Endothelial cell of umbilical vein (primary cell): ENCODE measurements around the gene TMEM164. TPM values are rescaled to one million over a fixed set of nuclear protein-coding genes. Genes with fewer than 3 reads are reported as not detected.

Experiments used
- BruUV-seq: library from RNA; stranded (reverse); fragments of 400-500 nt; replicated peaks from 2 replicates; lab custom pipeline; 2021; lab: Mats Ljungman, UMichigan
- CTCF ChIA-PET: fragments of 300-600, 350-600 bp; sonication (Branson Sonifier 250); formaldehyde crosslinking; loops from one replicate; lab custom pipeline; 2021; ENCODE audit warnings: antibody characterized with exemption, inconsistent platforms; lab: Charles Lee
- POLR2A ChIA-PET: fragments of 300-600, 350-600 bp; sonication (Branson Sonifier 250); formaldehyde crosslinking; loops from one replicate; lab custom pipeline; 2021; ENCODE audit warnings: antibody characterized with exemption, inconsistent platforms; lab: Charles Lee
- DNase-seq: peaks from one replicate; pipeline ENCODE4 v3.0.0-alpha.2; 2011; ENCODE audit warnings: low read depth, low spot score
- FAIRE-seq: peaks from 2 replicates; lab custom pipeline; 2011; peaks lifted over from hg19 to GRCh38; lab: Jason Lieb, UNC
- H2AFZ ChIP-seq: 2 replicates; pipeline ENCODE4 v1.6.0; 2012; ENCODE audit warnings: low read depth, low read length, control low read depth, inconsistent platforms
- H3K27ac ChIP-seq: 2 replicates; pipeline ENCODE4 v1.5.1; 2011; ENCODE audit warnings: low read depth, mild to moderate bottlenecking, control low read depth, low read length, moderate library complexity; ENCODE audit not compliant: insufficient read depth
- H3K27me3 ChIP-seq, 2 experiments: 2 replicates each; pipeline versions ENCODE4 v1.6.0 to v1.6.1; 2011; ENCODE audit warnings: low read length in 2 of 2, mixed read lengths in 1 of 2; ENCODE audit not compliant: control insufficient read depth in 2 of 2, insufficient read depth in 2 of 2
- H3K36me3 ChIP-seq, 2 experiments: 2 replicates in 1 of 2; 3 replicates in 1 of 2; pipeline ENCODE4 v1.5.1; 2011; ENCODE audit warnings: low read length in 2 of 2, mild to moderate bottlenecking in 1 of 2, moderate library complexity in 1 of 2; ENCODE audit not compliant: control insufficient read depth in 2 of 2, insufficient read depth in 2 of 2; ENCODE audit errors: extremely low read depth in 1 of 2
- H3K4me1 ChIP-seq: 3 replicates; pipeline ENCODE4 v1.5.1; 2011; ENCODE audit warnings: mild to moderate bottlenecking, low read length; ENCODE audit not compliant: control insufficient read depth, insufficient read depth; ENCODE audit errors: extremely low read depth
- H3K4me2 ChIP-seq: 2 replicates; pipeline ENCODE4 v1.6.1; 2011; ENCODE audit warnings: low read length, control low read depth, mixed read lengths; ENCODE audit not compliant: insufficient read depth
- H3K4me3 ChIP-seq, 3 experiments: fragments of 200-600 bp in 1 of 3; sonication (generic), shearing (Covaris generic) in 1 of 3; replicated peaks in 1 of 3; 2 replicates each; pipeline ENCODE4 v1.5.1; 2011 to 2016; ENCODE audit warnings: control low read depth in 3 of 3, low read length in 3 of 3, mild to moderate bottlenecking in 2 of 3, inconsistent platforms in 1 of 3, low read depth in 1 of 3, moderate library complexity in 1 of 3; ENCODE audit not compliant: insufficient read depth in 1 of 3
- H3K79me2 ChIP-seq: 2 replicates; pipeline ENCODE4 v1.6.0; 2012; ENCODE audit warnings: low read length, inconsistent platforms; ENCODE audit not compliant: control insufficient read depth, insufficient read depth
- H3K9ac ChIP-seq: replicated peaks from 2 replicates; pipeline ENCODE3; 2011; ENCODE audit warnings: low read length, control low read depth; ENCODE audit not compliant: insufficient read depth; ENCODE audit errors: extremely low read depth
- H3K9me1 ChIP-seq: replicated peaks from 3 replicates; pipeline ENCODE4 v1.6.0; 2011; ENCODE audit warnings: mild to moderate bottlenecking, low read length; ENCODE audit not compliant: control insufficient read depth, insufficient read depth; ENCODE audit errors: extremely low read depth
- H3K9me3 ChIP-seq: replicated peaks from 2 replicates; pipeline ENCODE4 v1.5.1; 2012; ENCODE audit warnings: low read length, inconsistent platforms; ENCODE audit not compliant: control insufficient read depth, insufficient read depth
- H4K20me1 ChIP-seq: replicated peaks from 2 replicates; pipeline ENCODE3; 2011; ENCODE audit warnings: mild to moderate bottlenecking, low read length; ENCODE audit not compliant: control insufficient read depth, insufficient read depth; ENCODE audit errors: extremely low read depth
- EZH2 ChIP-seq: IDR thresholded peaks from 2 replicates; pipeline ENCODE4 v1.6.1; 2012; ENCODE audit warnings: borderline replicate concordance, low read depth, mild to moderate bottlenecking, moderate library complexity, low read length, inconsistent platforms; ENCODE audit not compliant: severe bottlenecking
- FOS ChIP-seq: IDR thresholded peaks from 2 replicates; pipeline ENCODE4 v1.6.1; 2011; ENCODE audit warnings: mild to moderate bottlenecking, low read length, moderate library complexity, borderline replicate concordance; ENCODE audit not compliant: insufficient read depth
- GATA2 ChIP-seq: IDR thresholded peaks from 2 replicates; pipeline ENCODE4 v1.7.0; 2011; ENCODE audit warnings: low read depth, mild to moderate bottlenecking, moderate library complexity, mixed read lengths, low read length; ENCODE audit not compliant: insufficient read length, insufficient read depth
- JUN ChIP-seq: IDR thresholded peaks from 2 replicates; pipeline ENCODE4 v1.6.1; 2011; ENCODE audit warnings: borderline replicate concordance, low read depth; ENCODE audit not compliant: insufficient read length, insufficient read depth
- MYC ChIP-seq: IDR thresholded peaks from one replicate; pipeline ENCODE4 v1.6.1; 2011; ENCODE audit warnings: mild to moderate bottlenecking, low read depth, low read length
- POLR2A ChIP-seq: IDR thresholded peaks from 2 replicates; pipeline ENCODE4 v1.6.1; 2012; ENCODE audit warnings: low read depth, mild to moderate bottlenecking, control low read depth, low read length
- POLR2AphosphoS5 ChIP-seq: IDR thresholded peaks from 2 replicates; pipeline ENCODE4 v1.6.1; 2012; ENCODE audit warnings: low read depth, mild to moderate bottlenecking, control low read depth, low read length, moderate library complexity; ENCODE audit not compliant: insufficient read depth
- dilution Hi-C: fragments of 300-500 bp; cut with MboI; formaldehyde crosslinking; loops from one replicate; pipeline ENCODE4 v1.15.0; 2019; ENCODE audit warnings: low sequenced_read_pairs; ENCODE audit not compliant: extremely low pct_ligation_motif_present
- intact Hi-C: fragments of 100-400 bp; cut with micrococcal nuclease; formaldehyde crosslinking; loops from one replicate; pipeline ENCODE4 v1.10.0; 2022
- polyA plus RNA-seq, 4 experiments: library from polyadenylated mRNA; depleted of rRNA in 3 of 4; stranded (reverse) in 3 of 4; unstranded in 1 of 4; fragments of >200 nt; gene quantifications; 2 replicates each; pipeline versions ENCODE4 v1.2.1 to v1.2.3, GENCODE V29; 2011 to 2012; ENCODE audit warnings: missing spikeins in 1 of 4
- total RNA-seq: library from RNA; stranded (reverse); gene quantifications from 2 replicates; pipeline ENCODE4 v1.2.3, GENCODE V29; 2021
- TF ChIP-seq, protein P1 (sequence below): IDR thresholded peaks from 2 replicates; pipeline ENCODE4 v1.6.1; 2011; ENCODE audit not compliant: insufficient read depth, insufficient read length
- TF ChIP-seq, protein P2 (sequence below), 2 donors: IDR thresholded peaks; 1 replicate in 1 of 2; 2 replicates in 1 of 2; pipeline ENCODE4 v1.5.1; 2011; ENCODE audit warnings: low read length in 2 of 2, mild to moderate bottlenecking in 2 of 2, moderate library complexity in 2 of 2, control low read depth in 1 of 2, inconsistent platforms in 1 of 2, low read depth in 1 of 2; ENCODE audit not compliant: insufficient read depth in 1 of 2; ENCODE audit errors: extremely low read depth in 1 of 2

Gene TMEM164
- total and polyA plus RNA-seq, 2 donors (not counting 3 experiments of a cell fraction or from before 2014, with no cell fraction given): 12.8 to 22.2 TPM

DNA sequence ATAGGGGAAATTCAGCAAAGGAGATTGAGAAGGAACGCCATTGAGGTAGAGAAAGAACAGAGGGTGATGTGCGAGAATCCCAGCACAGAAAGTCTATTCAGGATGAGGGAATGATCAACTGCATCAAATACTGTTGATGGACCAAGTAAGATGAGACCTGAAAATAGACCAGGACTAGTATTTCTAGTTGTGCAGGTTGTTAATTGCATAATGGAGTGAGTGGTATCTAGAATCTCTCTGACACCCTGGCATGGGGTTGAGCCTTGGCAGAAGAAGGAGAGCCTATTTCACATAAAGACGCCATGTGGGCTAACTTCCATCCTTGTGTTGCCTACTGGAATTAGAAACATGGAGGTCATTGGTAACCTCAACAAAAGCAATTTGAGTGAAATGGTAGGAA is 135.6 kb downstream of the TMEM164 start:
- DNase-seq: no peak
- dilution Hi-C loops: no loop called here
- intact Hi-C loops: no loop called here
- H3K4me2 ChIP-seq: no peak overlapping the region
- H3K27ac ChIP-seq: no peak overlapping the region
- no peaks in the 10 kb centered on the region for H3K79me2 ChIP-seq
- no peaks in the 10 kb centered on the region for H4K20me1 ChIP-seq
- BruUV-seq: no TSS peak
- POLR2A ChIA-PET: no interaction called here
- H3K27me3 ChIP-seq: no peaks in the 10 kb centered on the region
- no peaks in the 10 kb centered on the region for H3K36me3 ChIP-seq
- no peak overlapping the region for H2AFZ ChIP-seq
- no peaks in the 10 kb centered on the region for H3K9me1 ChIP-seq
- H3K4me1 ChIP-seq: no peaks in the 10 kb centered on the region
- no peak overlapping the region for H3K9ac ChIP-seq
- no peak for TF ChIP-seq GATA2
- no peak for TF ChIP-seq MYC
- no peak for TF ChIP-seq POLR2AphosphoS5
- TF ChIP-seq, protein P1, sequence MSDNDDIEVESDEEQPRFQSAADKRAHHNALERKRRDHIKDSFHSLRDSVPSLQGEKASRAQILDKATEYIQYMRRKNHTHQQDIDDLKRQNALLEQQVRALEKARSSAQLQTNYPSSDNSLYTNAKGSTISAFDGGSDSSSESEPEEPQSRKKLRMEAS: no peak
- TF ChIP-seq JUN: no peak
- no peak for TF ChIP-seq FOS
- TF ChIP-seq, protein P2, sequence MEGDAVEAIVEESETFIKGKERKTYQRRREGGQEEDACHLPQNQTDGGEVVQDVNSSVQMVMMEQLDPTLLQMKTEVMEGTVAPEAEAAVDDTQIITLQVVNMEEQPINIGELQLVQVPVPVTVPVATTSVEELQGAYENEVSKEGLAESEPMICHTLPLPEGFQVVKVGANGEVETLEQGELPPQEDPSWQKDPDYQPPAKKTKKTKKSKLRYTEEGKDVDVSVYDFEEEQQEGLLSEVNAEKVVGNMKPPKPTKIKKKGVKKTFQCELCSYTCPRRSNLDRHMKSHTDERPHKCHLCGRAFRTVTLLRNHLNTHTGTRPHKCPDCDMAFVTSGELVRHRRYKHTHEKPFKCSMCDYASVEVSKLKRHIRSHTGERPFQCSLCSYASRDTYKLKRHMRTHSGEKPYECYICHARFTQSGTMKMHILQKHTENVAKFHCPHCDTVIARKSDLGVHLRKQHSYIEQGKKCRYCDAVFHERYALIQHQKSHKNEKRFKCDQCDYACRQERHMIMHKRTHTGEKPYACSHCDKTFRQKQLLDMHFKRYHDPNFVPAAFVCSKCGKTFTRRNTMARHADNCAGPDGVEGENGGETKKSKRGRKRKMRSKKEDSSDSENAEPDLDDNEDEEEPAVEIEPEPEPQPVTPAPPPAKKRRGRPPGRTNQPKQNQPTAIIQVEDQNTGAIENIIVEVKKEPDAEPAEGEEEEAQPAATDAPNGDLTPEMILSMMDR (IDR thresholded peaks at IDR 0.05; ENCODE audit: extremely low read depth in 1 of 2, insufficient read depth in 1 of 2, low read depth in 1 of 2, low read length in 2 of 2): no peak
- no peak for TF ChIP-seq POLR2A
- no peak for TF ChIP-seq EZH2
- H3K4me3 ChIP-seq: no peak overlapping the region
- H3K9me3 ChIP-seq: no peaks in the 10 kb centered on the region
- CTCF ChIA-PET: interaction anchor here (1.2 to 1.5 kb wide), 2 partner anchors 8 to 248 kb away, joined by 4 to 7 read pairs; no protein-coding TSS in a partner anchor
- peak; percentile 42 for FAIRE-seq
